Mucosa of gallbladder (tissue), 1 donor: Measurements from ENCODE around the gene MRPL36. TPM values are rescaled to one million over a fixed set of nuclear protein-coding genes. Genes with fewer than 3 reads are reported as not detected.
A peak's percentile ranks its signal among the peaks of the same experiment; 100 is the strongest.
"Not testable (repeated sequence)": the region's sequence is repeated elsewhere in the genome, so short reads cannot be mapped to it uniquely, and the experiment has no call there.

ENCODE experiments used
- DNase-seq: peaks from one replicate; pipeline ENCODE4 v3.0.0-alpha.2; 2020; ENCODE audit warnings: low spot score
- total RNA-seq: library from RNA; stranded (reverse); gene quantifications from one replicate; pipeline ENCODE4 v1.2.1, GENCODE V29; 2021
- donor health status: DM: no; HTN: no; CAD: no.

MRPL36 gene
- total RNA-seq, 1 donor from 2014 or later = 33.7 TPM

- no peak for DNase-seq
Measured at GRCh38 chr5:1815071-1815786, 15.6 kb upstream of the MRPL36 start.

- no peak for DNase-seq
Measured at GRCh38 chr5:1814183-1815020, 14.8 kb upstream of the MRPL36 start.

GRCh38 chr5:1810581-1811101, 11.0 kb upstream of the MRPL36 start:
- DNase-seq = no peak

GRCh38 chr5:1809416-1810035, 9.9 kb upstream of the MRPL36 start:
- no peak for DNase-seq

- DNase-seq = no peak
Measured at GRCh38 chr5:1808439-1808838, 8.8 kb upstream of the MRPL36 start.

GRCh38 chr5:1807451-1808185, 8.0 kb upstream of the MRPL36 start:
- no peak for DNase-seq

GRCh38 chr5:1806974-1807373, 7.3 kb upstream of the MRPL36 start:
- DNase-seq = no peak

GRCh38 chr5:1806199-1806598, 6.6 kb upstream of the MRPL36 start:
- DNase-seq = no peak

- no peak for DNase-seq
Measured at GRCh38 chr5:1805736-1806135, 6.1 kb upstream of the MRPL36 start.

- no peak for DNase-seq
Measured at GRCh38 chr5:1805326-1805725, 5.7 kb upstream of the MRPL36 start.

- DNase-seq = no peak
Measured at GRCh38 chr5:1804001-1804690, 4.5 kb upstream of the MRPL36 start.

- DNase-seq = no peak
Measured at GRCh38 chr5:1803192-1803591, 3.6 kb upstream of the MRPL36 start.

GRCh38 chr5:1801967-1802295, 2.3 kb upstream of the MRPL36 start:
- no peak for DNase-seq

- peak; percentile 75 for DNase-seq
Measured at GRCh38 chr5:1801222-1801966, 1.8 kb upstream of the MRPL36 start, which contains the start of gene NDUFS6. TSS of gene NDUFS6 (plus strand) at chr5:1801407. CDS start at chr5:1801418, 11 bp downstream.

GRCh38 chr5:1800472-1801221, 1.0 kb upstream of the MRPL36 start:
- DNase-seq = peak; percentile 14

GRCh38 chr5:1799110-1799601, 481 bp downstream of the MRPL36 start:
- DNase-seq = peak; percentile 15

GRCh38 chr5:1798589-1798988, 1.0 kb downstream of the MRPL36 start:
- DNase-seq = not testable (repeated sequence)

- DNase-seq = no peak
Measured at GRCh38 chr5:1797855-1798254, 1.8 kb downstream of the MRPL36 start.

GRCh38 chr5:1797103-1797800, 2.4 kb downstream of the MRPL36 start:
- DNase-seq = no peak
